ENCODE data around the gene SNURF. TPM values are rescaled to one million over a fixed set of nuclear protein-coding genes. Genes with fewer than 3 reads are reported as not detected.
"Not testable (repeated sequence)": the region's sequence is repeated elsewhere in the genome, so short reads cannot be mapped to it uniquely, and the experiment has no call there.

The SNURF gene
- polyA plus RNA-seq (2013, experiment 1 of 2; ENCODE audit: insufficient read length): 8.7 TPM
- 11.5 TPM for polyA plus RNA-seq (2013, experiment 2 of 2; ENCODE audit: insufficient read length)

GRCh38 chr15:24954783-24955530 is at the start of gene SNURF, which contains the start of gene SNRPN:
SNURF (plus strand) TSS chr15:24954987; CDS start chr15:24955049, 62 bp downstream.
SNRPN (plus strand) TSS chr15:24954987; CDS start chr15:24974454, 19,467 bp downstream.
- DNase-seq: peak; percentile 70

- no peak for DNase-seq
These were observed 38.3 kb upstream of the SNURF start for GRCh38 chr15:24916305-24917009.

DNA sequence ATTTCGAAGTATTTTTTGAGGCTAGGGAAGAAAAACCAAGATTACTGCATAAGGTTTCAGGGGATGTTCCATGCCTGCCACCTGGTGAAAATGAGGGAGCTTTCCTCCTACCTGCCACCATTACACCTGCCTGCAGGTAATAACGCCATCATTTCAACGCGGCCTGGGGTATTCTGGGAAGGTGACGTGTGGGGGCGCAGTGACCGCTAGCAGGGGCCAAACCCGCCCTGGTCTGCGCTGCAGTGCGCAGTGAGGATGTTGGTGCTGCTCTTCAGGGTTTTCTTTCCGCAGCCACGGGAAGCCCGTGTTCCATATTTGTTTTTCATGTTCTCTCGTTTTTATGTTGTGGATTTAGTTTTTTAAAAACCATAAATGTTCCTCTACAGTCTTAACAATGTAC is 37.4 kb upstream of the SNURF start:
- no peak for DNase-seq

- DNase-seq: no peak
These were observed 35.3 kb upstream of the SNURF start for GRCh38 chr15:24919446-24919845.

GRCh38 chr15:24922781-24923180 is 32.0 kb upstream of the SNURF start:
- not testable (repeated sequence) for DNase-seq

DNA sequence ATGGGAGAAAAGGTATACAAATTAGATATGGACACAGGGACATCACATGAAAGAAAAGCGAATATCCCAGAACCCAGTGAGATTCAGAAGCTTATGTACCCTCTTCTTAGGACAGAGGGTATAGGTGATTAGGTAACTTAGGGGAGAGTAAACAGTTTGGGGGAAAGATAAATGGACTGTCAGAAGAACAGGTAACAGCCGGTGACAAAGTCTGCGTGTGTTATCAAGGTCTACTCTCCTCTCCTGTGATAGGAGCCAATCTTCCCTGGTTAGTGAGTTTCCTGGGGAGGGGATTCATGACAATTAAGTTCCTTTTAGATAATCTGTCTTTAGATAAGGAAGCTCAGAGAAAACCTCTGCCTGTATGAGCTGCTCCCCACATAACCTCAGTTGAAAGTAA is 30.6 kb upstream of the SNURF start:
- no peak for DNase-seq

- DNase-seq: no peak
These were observed 30.2 kb upstream of the SNURF start for GRCh38 chr15:24924621-24925020.

GRCh38 chr15:24931874-24932732 is 22.7 kb upstream of the SNURF start:
- not testable (repeated sequence) for DNase-seq

GRCh38 chr15:24933716-24934115 is 21.1 kb upstream of the SNURF start:
- DNase-seq: no peak

GRCh38 chr15:24938224-24938623 is 16.6 kb upstream of the SNURF start:
- not testable (repeated sequence) for DNase-seq

GRCh38 chr15:24940236-24940635 is 14.6 kb upstream of the SNURF start:
- no peak for DNase-seq

- DNase-seq: no peak
These were observed 11.4 kb upstream of the SNURF start for GRCh38 chr15:24943361-24943760.

GRCh38 chr15:24944954-24945353 is 9.8 kb upstream of the SNURF start:
- no peak for DNase-seq

GRCh38 chr15:24945711-24946110 is 9.1 kb upstream of the SNURF start:
- DNase-seq: no peak

DNA sequence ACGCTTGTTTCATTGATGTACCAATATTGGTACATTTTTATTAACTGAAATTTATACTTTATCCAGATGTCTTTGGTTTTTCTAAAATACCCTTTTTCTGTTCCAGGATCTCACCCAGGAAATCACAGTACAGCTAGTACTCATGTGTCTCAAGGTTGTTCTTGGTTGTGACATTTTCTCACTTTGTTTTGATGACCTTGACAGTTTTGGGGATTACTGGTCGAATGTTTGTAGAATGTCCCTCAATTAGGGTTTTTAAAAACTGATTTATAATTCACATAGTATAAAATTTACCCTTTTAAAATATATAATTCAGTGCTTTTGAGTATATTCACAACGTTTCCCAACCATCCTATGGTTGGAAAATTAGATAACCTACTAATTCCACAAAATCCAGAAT is 6.3 kb upstream of the SNURF start:
- no peak for DNase-seq

DNA sequence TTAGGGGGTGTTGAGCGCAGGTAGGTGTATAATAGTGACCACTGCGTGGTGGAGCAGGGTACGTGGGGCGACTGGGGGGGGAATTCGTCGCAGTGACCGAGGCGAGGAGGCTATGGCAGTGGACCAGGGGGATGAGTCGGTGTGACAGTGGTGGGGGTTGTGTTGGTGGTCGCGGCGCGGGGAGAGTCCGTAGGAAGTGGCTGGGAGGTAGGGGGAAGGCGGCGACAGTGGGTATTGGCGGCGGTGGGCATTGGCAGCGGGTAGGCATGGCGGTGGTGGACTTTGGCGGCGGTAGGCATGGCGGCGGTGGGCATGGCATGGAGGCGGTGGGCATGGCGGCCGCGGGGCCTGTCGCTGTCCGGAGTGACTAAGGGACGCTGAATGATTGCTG is 739 bp downstream of the SNURF start:
- DNase-seq: no peak

- peak; percentile 72 for DNase-seq
These were observed 1.5 kb downstream of the SNURF start for GRCh38 chr15:24956111-24956838.

- DNase-seq: no peak
These were observed 2.9 kb downstream of the SNURF start for GRCh38 chr15:24957691-24958090.

GRCh38 chr15:24961967-24962366 is 7.2 kb downstream of the SNURF start:
- no peak for DNase-seq

GRCh38 chr15:24962880-24963279 is 8.1 kb downstream of the SNURF start:
- DNase-seq: no peak

GRCh38 chr15:24966364-24967103 is 11.7 kb downstream of the SNURF start:
- no peak for DNase-seq
